HepG2 (cell line): Measurements from ENCODE around the gene HOPX. TPM values are rescaled to one million over a fixed set of nuclear protein-coding genes. Genes with fewer than 3 reads are reported as not detected.

ENCODE experiments used
- KDM5A ChIP-seq: fragments of 200-600 bp; sonication (generic); IDR thresholded peaks from 2 replicates; pipeline ENCODE4 v1.7.0; 2018; ENCODE audit warnings: antibody characterized with exemption, mild to moderate bottlenecking, low read length, borderline replicate concordance
- RFX5 ChIP-seq: IDR thresholded peaks from 2 replicates; pipeline ENCODE4 v1.6.1; 2011; ENCODE audit warnings: low read depth, low read length, improper control_type of control experiment
- RNF219 ChIP-seq: sonication (generic); formaldehyde crosslinking; IDR thresholded peaks from 2 replicates; pipeline ENCODE4 v1.5.0; 2020; ENCODE audit warnings: mild to moderate bottlenecking, missing genetic modification reagents
- SNAPC4 ChIP-seq: sonication (generic); formaldehyde crosslinking; IDR thresholded peaks from 2 replicates; pipeline ENCODE4 v1.4.0; 2020; ENCODE audit warnings: mild to moderate bottlenecking, missing genetic modification reagents
- USF2 ChIP-seq, 2 experiments: sonication (generic) in 1 of 2; formaldehyde crosslinking in 1 of 2; IDR thresholded peaks; 2 replicates each; pipeline versions ENCODE4 v1.5.1 to v1.6.1; 2011 to 2020; ENCODE audit warnings: borderline replicate concordance in 1 of 2, low read depth in 1 of 2, low read length in 1 of 2, mild to moderate bottlenecking in 1 of 2, missing genetic modification reagents in 1 of 2, moderate library complexity in 1 of 2
- YY1 ChIP-seq: IDR thresholded peaks from 2 replicates; pipeline ENCODE4 v1.6.1; 2011; ENCODE audit warnings: low read length, low read depth, moderate library complexity, mild to moderate bottlenecking; ENCODE audit not compliant: insufficient read depth, insufficient replicate concordance
- ZBTB7A ChIP-seq: sonication (generic); formaldehyde crosslinking; IDR thresholded peaks from 2 replicates; pipeline ENCODE4 v1.8.0; 2022; ENCODE audit warnings: mild to moderate bottlenecking, missing genetic modification reagents
- ZNF652 ChIP-seq: IDR thresholded peaks from 2 replicates; pipeline ENCODE4 v1.6.1; 2016; ENCODE audit warnings: low read depth, borderline replicate concordance
- polyA plus RNA-seq, 8 experiments: library from polyadenylated mRNA; depleted of rRNA in 3 of 8; stranded (reverse) in 7 of 8; unstranded in 1 of 8; fragments of >200 nt; fragmentation: Illumina TruSeq in 4 of 8; extraction: Trizol in 4 of 8; gene quantifications; 2 replicates each; pipeline versions ENCODE4 v1.2.1 to v1.2.3, GENCODE V29; 2011 to 2016; ENCODE audit warnings: low read depth in 4 of 8, missing spikeins in 1 of 8, mixed read lengths in 1 of 8; ENCODE audit not compliant: insufficient read depth in 1 of 8
- total RNA-seq, 5 experiments: library from RNA; depleted of rRNA; stranded (reverse); fragments of >200 nt; fragmentation: Illumina TruSeq; extraction: Trizol; gene quantifications; 2 replicates each; pipeline ENCODE4 v1.2.3, GENCODE V29; 2016; ENCODE audit warnings: low read depth in 1 of 5

HOPX gene
- total and polyA plus RNA-seq, 2 of the 13 experiments (the other 11 are each of a cell fraction or from before 2014, with no cell fraction given), result not detected

DNA sequence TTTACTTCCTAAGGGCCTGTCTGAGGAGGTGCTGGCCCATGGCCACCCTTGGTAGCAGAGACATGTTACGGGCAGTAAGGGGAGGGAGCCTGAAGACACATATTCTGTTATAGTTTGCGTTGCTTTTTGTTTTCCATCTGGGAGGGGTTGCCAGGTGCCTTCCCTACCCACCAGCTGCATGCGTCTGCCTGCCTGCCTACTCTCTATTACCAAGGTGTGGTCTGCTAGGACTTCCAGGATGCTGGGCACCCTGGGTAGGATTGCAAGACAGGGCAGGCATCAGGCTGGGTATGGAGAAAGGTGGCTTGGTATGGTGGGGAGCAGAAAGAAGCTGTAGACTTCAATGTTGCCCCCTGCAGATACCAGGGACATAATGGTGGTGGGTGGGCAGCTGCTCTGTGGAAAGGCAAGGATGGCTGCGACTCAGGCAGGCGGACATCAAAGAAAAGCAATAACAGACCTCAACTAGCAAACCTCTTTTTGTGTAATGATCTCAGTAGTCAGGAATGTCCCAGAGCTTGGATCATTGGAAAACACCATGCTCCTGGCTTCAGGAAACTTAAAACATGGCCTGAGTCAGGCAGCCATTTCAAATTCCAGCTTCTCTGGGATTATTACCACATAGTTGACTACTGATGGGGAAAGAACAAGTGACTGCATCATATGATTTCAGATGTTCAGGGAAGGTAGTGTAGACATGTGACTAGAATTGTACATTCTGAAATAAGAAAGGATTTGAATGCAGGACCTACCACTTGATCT is 67.8 kb downstream of the HOPX start (continued):
- no peak for TF ChIP-seq RNF219 (CRISPR knock-in tag)
- no peak for TF ChIP-seq RFX5
- no peak for TF ChIP-seq YY1
- TF ChIP-seq ZNF652 (CRISPR knock-in tag), result no peak
- TF ChIP-seq SNAPC4 (CRISPR knock-in tag), result no peak
- TF ChIP-seq ZBTB7A (CRISPR knock-in tag), result no peak
- no peak for TF ChIP-seq USF2 (IDR thresholded peaks at IDR 0.05; ENCODE audit: low read depth, low read length)
- TF ChIP-seq USF2 (CRISPR knock-in tag; IDR thresholded peaks at IDR 0.05; ENCODE audit: borderline replicate concordance), result no peak
- no peak for TF ChIP-seq KDM5A
